Nephron (organoid): ENCODE data around the gene PPHLN1.
"Not testable (repeated sequence)": the region's sequence is repeated elsewhere in the genome, so short reads cannot be mapped to it uniquely, and the experiment has no call there.

ENCODE experiments used
- H3K27ac Mint-ChIP-seq, 3 experiments: 2 replicates each; pipeline ENCODE4 v1.8.0; 2020; ENCODE audit warnings: mixed read lengths in 3 of 3, mild to moderate bottlenecking in 2 of 3, moderate library complexity in 1 of 3
- H3K27me3 Mint-ChIP-seq: 2 replicates; pipeline ENCODE4 v1.8.0; 2021; ENCODE audit warnings: low read depth, mild to moderate bottlenecking, moderate library complexity, mixed read lengths
- H3K36me3 Mint-ChIP-seq: 2 replicates; pipeline ENCODE4 v1.8.0; 2020; ENCODE audit warnings: low read depth, mixed read lengths
- H3K4me1 Mint-ChIP-seq: 2 replicates; pipeline ENCODE4 v1.8.0; 2020; ENCODE audit warnings: mixed read lengths
- H3K4me3 Mint-ChIP-seq, 3 experiments: 2 replicates each; pipeline ENCODE4 v1.8.0; 2020; ENCODE audit warnings: mild to moderate bottlenecking in 3 of 3, mixed read lengths in 3 of 3, moderate library complexity in 2 of 3
- H3K9me3 Mint-ChIP-seq: 2 replicates; pipeline ENCODE4 v1.8.0; 2020; ENCODE audit warnings: mixed read lengths
- TF ChIP-seq, protein P1 (sequence below), 3 experiments: fragments of 200-600 bp; sonication (generic); IDR thresholded peaks; one replicate each; pipeline ENCODE4 v1.5.0; 2021; ENCODE audit warnings: antibody characterized with exemption in 3 of 3; ENCODE audit not compliant: unreplicated experiment in 3 of 3

PPHLN1 gene

DNA sequence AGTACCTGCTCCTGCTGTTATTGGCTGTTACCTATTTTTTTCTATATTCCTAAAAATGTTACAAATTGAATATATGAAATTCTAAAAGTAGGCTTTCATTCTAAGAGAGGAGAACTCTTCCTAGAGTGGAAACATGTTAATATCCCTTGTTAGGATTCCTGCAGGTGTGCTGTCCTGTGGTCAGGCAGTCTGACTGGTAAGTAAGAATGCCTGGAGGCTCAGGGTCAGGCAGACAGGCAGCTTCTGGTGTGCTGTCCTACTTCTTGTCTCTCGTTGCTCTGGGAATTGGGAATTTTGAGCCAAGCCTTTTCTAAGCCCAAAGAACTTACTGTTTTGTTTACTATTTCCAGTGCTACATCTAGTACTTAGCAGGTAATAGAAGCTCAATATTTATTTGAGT lies 10.3 kb downstream of the PPHLN1 start:
- peaks cover 6% of the 10 kb centered on the region for H3K4me1 Mint-ChIP-seq
- no peak overlapping the region for H3K27ac Mint-ChIP-seq
- H3K9me3 Mint-ChIP-seq: no peaks in the 10 kb centered on the region
- H3K27me3 Mint-ChIP-seq: no peaks in the 10 kb centered on the region
- H3K36me3 Mint-ChIP-seq: peaks cover 20% of the 10 kb centered on the region
- H3K4me3 Mint-ChIP-seq: no peak overlapping the region
- TF ChIP-seq, protein P1, sequence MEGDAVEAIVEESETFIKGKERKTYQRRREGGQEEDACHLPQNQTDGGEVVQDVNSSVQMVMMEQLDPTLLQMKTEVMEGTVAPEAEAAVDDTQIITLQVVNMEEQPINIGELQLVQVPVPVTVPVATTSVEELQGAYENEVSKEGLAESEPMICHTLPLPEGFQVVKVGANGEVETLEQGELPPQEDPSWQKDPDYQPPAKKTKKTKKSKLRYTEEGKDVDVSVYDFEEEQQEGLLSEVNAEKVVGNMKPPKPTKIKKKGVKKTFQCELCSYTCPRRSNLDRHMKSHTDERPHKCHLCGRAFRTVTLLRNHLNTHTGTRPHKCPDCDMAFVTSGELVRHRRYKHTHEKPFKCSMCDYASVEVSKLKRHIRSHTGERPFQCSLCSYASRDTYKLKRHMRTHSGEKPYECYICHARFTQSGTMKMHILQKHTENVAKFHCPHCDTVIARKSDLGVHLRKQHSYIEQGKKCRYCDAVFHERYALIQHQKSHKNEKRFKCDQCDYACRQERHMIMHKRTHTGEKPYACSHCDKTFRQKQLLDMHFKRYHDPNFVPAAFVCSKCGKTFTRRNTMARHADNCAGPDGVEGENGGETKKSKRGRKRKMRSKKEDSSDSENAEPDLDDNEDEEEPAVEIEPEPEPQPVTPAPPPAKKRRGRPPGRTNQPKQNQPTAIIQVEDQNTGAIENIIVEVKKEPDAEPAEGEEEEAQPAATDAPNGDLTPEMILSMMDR (IDR thresholded peaks at IDR 0.05; ENCODE audit: unreplicated experiment in 3 of 3): no peak

DNA sequence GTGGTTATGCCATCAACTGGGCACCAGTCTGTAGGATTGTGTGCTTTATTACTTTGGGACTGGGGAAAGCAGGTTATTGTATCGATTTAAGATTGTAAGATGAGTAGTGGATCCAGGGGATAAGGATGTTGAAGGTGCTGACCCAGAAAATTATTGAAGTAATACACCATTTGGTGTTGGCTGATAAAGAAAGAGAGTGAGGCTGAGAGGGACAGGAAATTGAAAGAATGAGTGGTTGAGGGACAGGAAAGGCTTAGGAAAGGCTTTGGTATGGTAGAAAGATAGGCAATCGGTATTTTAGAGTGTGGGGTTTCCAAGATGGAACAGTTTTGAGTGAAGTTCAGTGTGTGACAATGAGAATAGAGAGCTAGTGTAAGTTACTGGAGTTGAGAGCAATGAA lies 12.3 kb downstream of the PPHLN1 start:
- peaks cover 20% of the 10 kb centered on the region for H3K36me3 Mint-ChIP-seq
- no peaks in the 10 kb centered on the region for H3K27me3 Mint-ChIP-seq
- TF ChIP-seq, protein P1 (IDR thresholded peaks at IDR 0.05; ENCODE audit: unreplicated experiment in 3 of 3): no peak
- H3K9me3 Mint-ChIP-seq: no peaks in the 10 kb centered on the region
- H3K27ac Mint-ChIP-seq: no peak overlapping the region
- no peak overlapping the region for H3K4me3 Mint-ChIP-seq
- no peaks in the 10 kb centered on the region for H3K4me1 Mint-ChIP-seq

DNA sequence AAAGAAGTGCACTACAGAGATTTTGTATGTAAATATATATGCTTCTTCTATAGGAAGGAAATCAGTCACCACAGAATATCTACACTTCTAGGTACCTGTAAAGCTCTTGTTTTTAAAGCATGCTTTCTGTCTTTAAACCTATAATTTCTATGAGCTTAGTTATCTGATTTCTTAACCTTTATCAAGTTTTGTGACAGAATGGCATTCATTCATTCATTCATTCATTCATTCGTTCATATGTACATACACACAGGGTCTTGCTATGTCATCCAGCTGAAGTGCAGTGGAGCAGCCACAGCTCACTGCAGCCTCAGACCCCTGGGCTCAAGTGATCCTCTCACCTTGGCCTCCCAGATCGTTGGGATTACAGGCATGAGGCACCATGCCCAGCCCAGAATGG lies 16.1 kb downstream of the PPHLN1 start:
- Mint-ChIP-seq H3K4me1 (no peaks in the 10 kb centered on the region), H3K27me3 (no peaks in the 10 kb centered on the region), H3K36me3 (peaks cover 16% of the 10 kb centered on the region), H3K4me3 (no peak overlapping the region), H3K27ac (no peak overlapping the region), H3K9me3 (no peaks in the 10 kb centered on the region)
- TF ChIP-seq, protein P1 (IDR thresholded peaks at IDR 0.05; ENCODE audit: unreplicated experiment in 3 of 3): no peak

DNA sequence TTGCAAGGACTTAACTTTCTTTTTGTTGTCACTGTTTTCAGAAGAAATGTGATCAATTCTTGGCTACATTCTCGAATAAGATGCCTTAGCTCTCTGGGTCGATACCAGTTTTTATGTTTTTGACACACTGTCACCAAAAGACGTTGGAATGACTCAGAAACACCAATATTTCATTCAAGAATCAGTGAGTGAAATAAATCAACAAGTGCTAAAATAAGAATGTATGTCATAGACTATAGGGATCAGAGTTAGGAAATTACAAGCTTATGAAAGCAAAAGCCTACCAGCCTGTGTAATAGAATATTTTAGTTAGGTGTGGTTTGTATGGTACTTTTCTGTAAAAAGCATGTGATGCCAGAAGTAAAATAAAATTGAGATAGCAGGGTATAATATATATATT lies 17.8 kb downstream of the PPHLN1 start:
- Mint-ChIP-seq H3K9me3 (no peaks in the 10 kb centered on the region), H3K4me1 (no peaks in the 10 kb centered on the region), H3K4me3 (no peak overlapping the region), H3K36me3 (peaks cover 16% of the 10 kb centered on the region), H3K27me3 (no peaks in the 10 kb centered on the region), H3K27ac (no peak overlapping the region)
- TF ChIP-seq, protein P1 (IDR thresholded peaks at IDR 0.05; ENCODE audit: unreplicated experiment in 3 of 3): no peak

DNA sequence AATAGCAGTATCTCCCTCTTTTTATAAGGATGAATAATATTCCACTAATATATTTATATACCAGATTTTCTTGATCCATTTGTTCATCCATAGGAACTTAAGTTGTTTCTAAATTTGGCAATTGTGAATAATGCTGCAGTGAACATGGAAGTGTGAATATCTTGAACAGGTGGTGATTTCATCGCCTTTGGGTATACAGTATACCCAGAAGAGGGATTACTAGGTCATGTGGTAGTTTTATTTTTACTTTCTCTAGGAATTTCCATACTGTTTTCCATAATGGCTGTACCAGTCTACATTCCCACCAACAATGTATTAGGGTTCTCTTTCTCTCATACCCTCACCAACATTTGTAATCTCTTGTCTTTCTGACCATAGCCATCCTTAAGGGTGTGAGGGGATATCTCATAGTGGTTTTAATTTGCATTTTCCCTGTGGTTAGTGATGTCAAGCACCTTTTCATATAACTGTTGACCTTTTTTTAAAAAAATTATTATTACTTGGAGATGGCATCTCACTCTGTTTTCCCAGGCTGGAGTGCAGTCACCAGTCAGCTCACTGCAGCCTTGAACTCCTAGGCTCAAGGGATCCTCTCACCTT lies 20.5 kb downstream of the PPHLN1 start:
- H3K4me1 Mint-ChIP-seq: no peaks in the 10 kb centered on the region
- no peaks in the 10 kb centered on the region for H3K27me3 Mint-ChIP-seq
- H3K27ac Mint-ChIP-seq: no peak overlapping the region
- H3K4me3 Mint-ChIP-seq: no peak overlapping the region
- TF ChIP-seq, protein P1 (IDR thresholded peaks at IDR 0.05; ENCODE audit: unreplicated experiment in 3 of 3): no peak
- peaks cover 9% of the 10 kb centered on the region for H3K9me3 Mint-ChIP-seq
- H3K36me3 Mint-ChIP-seq: peaks cover 21% of the 10 kb centered on the region

DNA sequence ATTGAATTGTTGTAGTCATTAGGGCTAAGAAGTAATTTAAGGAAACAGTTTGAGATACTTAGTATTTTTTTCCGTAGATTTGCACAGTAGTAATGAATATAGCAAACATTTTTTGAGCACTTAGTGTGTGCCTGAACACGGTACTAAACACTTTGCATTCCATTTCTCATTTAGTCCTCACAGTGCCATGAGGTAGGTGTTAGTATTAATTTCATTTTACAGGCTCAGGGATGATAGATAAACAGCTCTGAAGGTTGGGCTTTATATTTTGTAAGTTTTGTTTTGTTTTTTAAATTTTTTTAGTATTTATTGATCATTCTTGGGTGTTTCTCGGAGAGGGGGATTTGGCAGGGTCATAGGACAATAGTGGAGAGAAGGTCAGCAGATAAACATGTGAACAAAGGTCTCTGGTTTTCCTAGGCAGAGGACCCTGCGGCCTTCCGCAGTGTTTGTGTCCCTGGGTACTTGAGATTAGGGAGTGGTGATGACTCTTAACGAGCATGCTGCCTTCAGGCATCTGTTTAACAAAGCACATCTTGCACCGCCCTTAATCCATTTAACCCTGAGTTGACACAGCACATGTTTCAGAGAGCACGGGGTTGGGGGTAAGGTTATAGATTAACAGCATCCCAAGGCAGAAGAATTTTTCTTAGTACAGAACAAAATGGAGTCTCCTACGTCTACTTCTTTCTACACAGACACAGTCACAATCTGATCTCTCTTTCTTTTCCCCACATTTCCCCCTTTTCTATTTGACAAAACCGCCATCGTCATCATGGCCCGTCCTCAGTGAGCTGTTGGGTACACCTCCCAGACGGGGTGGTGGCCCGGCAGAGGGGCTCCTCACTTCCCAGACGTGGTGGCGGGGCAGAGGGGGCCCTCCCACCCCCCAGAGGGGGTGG lies 23.4 kb downstream of the PPHLN1 start:
- not testable (repeated sequence) for H3K4me1 Mint-ChIP-seq, H3K9me3 Mint-ChIP-seq, H3K27me3 Mint-ChIP-seq, H3K4me3 Mint-ChIP-seq
- Mint-ChIP-seq H3K36me3 (peaks cover 33% of the 10 kb centered on the region), H3K27ac (peak overlapping the region in 1 of 3 experiments; percentile 40)

DNA sequence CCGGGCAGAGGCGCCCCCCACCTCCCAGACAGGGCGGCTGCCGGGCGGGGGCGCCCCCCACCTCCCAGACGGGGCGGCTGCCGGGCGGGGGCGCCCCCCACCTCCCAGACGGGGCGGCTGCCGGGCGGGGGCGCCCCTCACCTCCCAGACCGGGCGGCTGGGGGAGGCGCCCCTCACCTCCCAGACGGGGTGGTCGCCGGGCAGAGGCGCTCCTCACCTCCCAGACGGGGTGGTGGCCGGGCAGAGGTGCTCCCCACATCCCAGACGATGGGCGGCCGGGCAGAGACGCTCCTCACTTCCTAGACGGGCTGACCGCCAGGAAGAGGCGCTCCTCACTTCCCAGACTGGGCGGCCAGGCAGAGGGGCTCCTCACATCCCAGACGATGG lies 24.0 kb downstream of the PPHLN1 start:
- H3K27me3 Mint-ChIP-seq, H3K4me3 Mint-ChIP-seq, H3K4me1 Mint-ChIP-seq, H3K9me3 Mint-ChIP-seq, H3K27ac Mint-ChIP-seq: not testable (repeated sequence)
- H3K36me3 Mint-ChIP-seq: peaks cover 33% of the 10 kb centered on the region
